ENCODE data around the gene SMARCAD1.

DNA sequence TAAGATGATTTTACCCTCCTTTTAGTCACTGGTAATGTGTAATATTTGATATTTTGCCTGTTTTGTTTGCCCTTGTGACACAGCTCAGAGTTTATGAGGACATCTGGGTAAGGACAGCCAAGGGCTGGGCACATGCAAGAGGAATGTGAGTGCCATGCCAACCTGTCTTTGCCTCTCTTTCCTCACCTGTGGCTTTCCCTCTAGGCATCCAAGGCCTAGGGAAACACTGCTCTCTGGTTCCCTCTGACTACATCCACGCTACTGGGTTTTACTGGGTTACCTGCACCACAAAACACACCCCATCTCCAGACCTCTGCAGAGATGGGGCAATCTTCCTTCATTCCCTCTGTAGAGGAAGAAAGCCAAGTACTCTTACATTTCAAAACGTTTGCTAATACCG is 127.3 kb downstream of the SMARCAD1 start:
- TF ChIP-seq ZNF777 (tag by site-specific recombination; IDR thresholded peaks at IDR 0.05; ENCODE audit: borderline replicate concordance) (no peak), CTCF (tag by site-specific recombination; IDR thresholded peaks at IDR 0.05) (no peak), ZNF76 (tag by site-specific recombination; IDR thresholded peaks at IDR 0.05; ENCODE audit: borderline replicate concordance, low read depth) (no peak), ZFHX2 (tag by site-specific recombination; conservative IDR thresholded peaks at IDR 0.05) (no peak), PATZ1 (tag by site-specific recombination; IDR thresholded peaks at IDR 0.05) (no peak), ZNF513 (tag by site-specific recombination; IDR thresholded peaks at IDR 0.05) (no peak), ZNF140 (tag by site-specific recombination; IDR thresholded peaks at IDR 0.05) (no peak)
- TF ChIP-seq, protein P1, sequence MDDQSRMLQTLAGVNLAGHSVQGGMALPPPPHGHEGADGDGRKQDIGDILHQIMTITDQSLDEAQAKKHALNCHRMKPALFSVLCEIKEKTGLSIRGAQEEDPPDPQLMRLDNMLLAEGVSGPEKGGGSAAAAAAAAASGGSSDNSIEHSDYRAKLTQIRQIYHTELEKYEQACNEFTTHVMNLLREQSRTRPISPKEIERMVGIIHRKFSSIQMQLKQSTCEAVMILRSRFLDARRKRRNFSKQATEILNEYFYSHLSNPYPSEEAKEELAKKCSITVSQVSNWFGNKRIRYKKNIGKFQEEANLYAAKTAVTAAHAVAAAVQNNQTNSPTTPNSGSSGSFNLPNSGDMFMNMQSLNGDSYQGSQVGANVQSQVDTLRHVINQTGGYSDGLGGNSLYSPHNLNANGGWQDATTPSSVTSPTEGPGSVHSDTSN (CRISPR knock-in tag; IDR thresholded peaks at IDR 0.05) = no peak
